Lower leg skin (tissue), 4 donors: ENCODE measurements around the gene CCDC182. TPM values are rescaled to one million over a fixed set of nuclear protein-coding genes. Genes with fewer than 3 reads are reported as not detected.

ENCODE experiments used
- DNase-seq, 2 donors: peaks; one replicate each; pipeline ENCODE4 v3.0.0-alpha.2; 2019; ENCODE audit warnings: low spot score in 2 of 2
- H3K4me3 ChIP-seq: fragments of 200-600 bp; sonication (generic); 2 replicates; pipeline ENCODE4 v1.5.1; 2017; ENCODE audit warnings: mild to moderate bottlenecking, low read depth; ENCODE audit not compliant: poor library complexity, severe bottlenecking
- POLR2A ChIP-seq, 2 donors: fragments of 450-650 bp; IDR thresholded peaks; one replicate each; pipeline ENCODE4 v1.6.1; 2016 to 2017; ENCODE audit warnings: antibody characterized with exemption in 2 of 2, mild to moderate bottlenecking in 1 of 2, moderate library complexity in 1 of 2
- WGBS, 2 donors: methylation state at CpG; one replicate each; pipeline ENCODE4 v1.1.5; 2018; 5-methylcytosine and 5-hydroxymethylcytosine counted together
- intact Hi-C: fragments of 100-400 bp; cut with DNase I; formaldehyde crosslinking; loops from one replicate; pipeline ENCODE4 v1.15.0; 2023; ENCODE audit warnings: low total_unique reads
- total RNA-seq, 4 donors: library from RNA; depleted of rRNA; stranded (reverse); fragments of >200 nt; gene quantifications; one replicate each; pipeline ENCODE4 v1.1.0, GENCODE V29; 2016
- TF ChIP-seq, protein P1 (sequence below), 3 donors: fragments of 450-650 bp; IDR thresholded peaks; one replicate each; pipeline ENCODE4 v1.5.1; 2016; ENCODE audit warnings: antibody characterized with exemption in 3 of 3, mild to moderate bottlenecking in 3 of 3, moderate library complexity in 2 of 3

Gene CCDC182
- total RNA-seq, 4 donors from 2014 or later, result not detected

DNA sequence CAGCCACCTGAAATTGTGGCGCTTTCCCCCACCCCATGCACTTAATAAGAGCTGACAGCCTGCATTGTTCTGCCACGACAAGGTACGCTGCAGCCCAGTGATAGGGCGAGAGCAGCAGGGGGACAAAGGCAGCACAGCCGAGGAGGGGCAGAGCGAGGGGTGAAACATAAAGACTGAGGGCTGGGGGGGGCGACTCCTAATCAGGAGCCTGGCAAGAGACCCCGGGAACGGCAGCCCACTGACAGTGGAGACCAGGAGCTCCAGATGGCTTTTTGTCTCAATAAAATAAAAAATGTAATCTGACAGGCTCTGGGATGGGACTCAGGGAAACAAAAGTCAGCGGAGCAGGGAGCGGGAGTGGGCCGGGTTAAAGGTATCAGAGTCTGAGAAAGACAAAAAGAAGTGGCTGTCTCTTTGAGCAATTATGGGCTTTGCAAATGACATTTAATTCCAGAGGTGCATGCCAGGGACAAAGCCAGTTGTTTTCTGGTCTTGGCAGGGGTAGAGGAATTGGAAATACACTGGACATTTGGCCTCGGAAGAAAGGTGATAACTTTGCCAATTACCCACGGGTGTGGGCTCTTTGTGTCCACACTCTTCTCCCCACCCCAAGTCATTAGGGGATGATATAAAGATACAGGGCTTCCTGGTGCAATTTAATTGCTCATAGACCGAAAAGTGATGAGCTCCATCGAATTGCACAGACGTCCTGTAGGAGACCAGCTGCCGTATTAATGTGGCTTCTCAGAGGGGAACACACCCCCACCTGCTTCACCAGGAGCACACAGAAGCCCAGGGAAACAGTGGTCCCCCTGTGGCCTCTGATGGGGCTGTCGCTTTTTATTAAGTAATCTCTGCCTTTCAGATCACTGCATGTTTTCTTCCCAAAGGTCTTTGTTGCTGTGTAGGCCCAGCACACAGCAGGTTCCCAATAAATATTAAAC, 17.6 kb upstream of the CCDC182 start:
- 63 to 67% methylated on average over 19 of the region's 19 CpGs for WGBS, 2 donors
- H3K4me3 ChIP-seq, result no peak overlapping the region
- no peak for DNase-seq
- TF ChIP-seq POLR2A (IDR thresholded peaks at IDR 0.05), result no peak
- TF ChIP-seq, protein P1, sequence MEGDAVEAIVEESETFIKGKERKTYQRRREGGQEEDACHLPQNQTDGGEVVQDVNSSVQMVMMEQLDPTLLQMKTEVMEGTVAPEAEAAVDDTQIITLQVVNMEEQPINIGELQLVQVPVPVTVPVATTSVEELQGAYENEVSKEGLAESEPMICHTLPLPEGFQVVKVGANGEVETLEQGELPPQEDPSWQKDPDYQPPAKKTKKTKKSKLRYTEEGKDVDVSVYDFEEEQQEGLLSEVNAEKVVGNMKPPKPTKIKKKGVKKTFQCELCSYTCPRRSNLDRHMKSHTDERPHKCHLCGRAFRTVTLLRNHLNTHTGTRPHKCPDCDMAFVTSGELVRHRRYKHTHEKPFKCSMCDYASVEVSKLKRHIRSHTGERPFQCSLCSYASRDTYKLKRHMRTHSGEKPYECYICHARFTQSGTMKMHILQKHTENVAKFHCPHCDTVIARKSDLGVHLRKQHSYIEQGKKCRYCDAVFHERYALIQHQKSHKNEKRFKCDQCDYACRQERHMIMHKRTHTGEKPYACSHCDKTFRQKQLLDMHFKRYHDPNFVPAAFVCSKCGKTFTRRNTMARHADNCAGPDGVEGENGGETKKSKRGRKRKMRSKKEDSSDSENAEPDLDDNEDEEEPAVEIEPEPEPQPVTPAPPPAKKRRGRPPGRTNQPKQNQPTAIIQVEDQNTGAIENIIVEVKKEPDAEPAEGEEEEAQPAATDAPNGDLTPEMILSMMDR (IDR thresholded peaks at IDR 0.05), result no peak
- intact Hi-C loops, result no loop called here

DNA sequence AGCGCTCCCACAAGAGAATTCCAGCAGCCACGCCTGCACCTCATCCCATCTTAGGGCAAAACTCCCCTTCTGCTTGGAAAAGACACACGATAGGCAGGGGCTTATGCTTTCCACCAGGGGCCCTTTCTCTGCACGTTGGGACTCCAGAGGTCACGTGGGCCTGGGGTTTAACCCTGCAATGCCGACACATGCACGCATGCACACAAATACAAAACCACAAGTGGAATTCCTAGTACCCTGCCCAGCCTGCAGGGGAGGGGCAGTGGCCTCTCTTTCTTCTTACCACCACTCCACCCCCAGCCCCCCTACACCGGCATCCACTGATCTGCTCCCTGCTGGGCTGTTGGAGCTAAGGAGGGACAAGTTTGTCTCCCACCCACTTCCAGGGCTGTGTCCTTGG, 16.8 kb upstream of the CCDC182 start:
- DNase-seq, result no peak
- 42 to 66% methylated on average over 8 of the region's 8 CpGs for WGBS, 2 donors
- intact Hi-C loops, result no loop called here
- no peak for TF ChIP-seq POLR2A (IDR thresholded peaks at IDR 0.05)
- TF ChIP-seq, protein P1 (IDR thresholded peaks at IDR 0.05), result no peak
- H3K4me3 ChIP-seq, result no peak overlapping the region

DNA sequence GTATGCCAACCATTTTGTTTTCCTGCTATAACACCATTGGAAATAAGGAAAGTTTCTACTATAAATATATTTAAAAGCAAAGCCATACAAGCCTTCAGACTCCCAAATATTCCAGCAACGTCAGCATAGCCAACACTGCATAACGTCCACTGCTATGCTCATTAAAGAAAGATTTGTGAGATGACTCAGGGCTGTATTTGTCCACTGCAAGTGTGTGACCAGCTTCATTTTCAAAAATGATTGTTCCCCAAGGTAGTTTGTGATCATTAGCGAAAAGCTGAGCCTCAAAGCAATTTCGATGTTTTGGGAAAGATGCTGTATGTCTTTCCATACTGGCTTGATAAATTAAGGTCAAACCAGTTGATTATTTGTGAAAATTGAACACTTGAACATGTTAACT, 14.9 kb upstream of the CCDC182 start:
- no peak for TF ChIP-seq POLR2A (IDR thresholded peaks at IDR 0.05)
- TF ChIP-seq, protein P1 (IDR thresholded peaks at IDR 0.05), result no peak
- H3K4me3 ChIP-seq, result no peak overlapping the region
- intact Hi-C loops, result loop anchor here (1.0 kb wide), 1 partner anchor 39 kb away; no protein-coding TSS in a partner anchor
- WGBS, 2 donors, result 75 to 80% methylated on average over 4 of the region's 4 CpGs
- no peak for DNase-seq

GRCh38 chr17:57758654-57759053, 13.6 kb upstream of the CCDC182 start:
- DNase-seq, result no peak
- intact Hi-C loops, result loop anchor here (10.0 kb wide), 1 partner anchor 634 kb away; no protein-coding TSS in a partner anchor
- no peak for TF ChIP-seq POLR2A (IDR thresholded peaks at IDR 0.05)
- TF ChIP-seq, protein P1 (IDR thresholded peaks at IDR 0.05), result no peak
- no peak overlapping the region for H3K4me3 ChIP-seq
- WGBS, 2 donors, result 72 to 90% methylated on average over 1 of the region's 1 CpG

DNA sequence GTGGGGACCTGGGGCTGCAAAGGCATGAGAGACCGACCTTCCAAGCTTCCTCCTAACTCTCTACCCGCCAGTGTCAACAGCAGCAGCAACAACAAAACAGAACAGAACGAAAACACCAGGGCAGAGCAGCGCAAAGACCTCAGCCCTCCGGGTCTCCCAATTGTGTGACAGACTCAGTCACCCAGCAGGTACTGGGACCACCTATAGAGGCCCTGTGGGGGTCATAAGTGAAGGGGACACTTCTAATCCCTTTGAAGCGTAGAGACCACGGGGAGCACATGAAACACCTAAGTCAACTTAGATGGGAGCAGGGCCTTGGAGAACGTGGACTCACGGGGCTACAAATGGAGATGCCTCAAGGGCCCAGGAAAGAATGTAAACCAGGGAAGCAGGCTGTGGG, 12.6 kb upstream of the CCDC182 start:
- WGBS, 2 donors, result 85 to 91% methylated on average over 9 of the region's 9 CpGs
- TF ChIP-seq, protein P1 (IDR thresholded peaks at IDR 0.05), result no peak
- TF ChIP-seq POLR2A (IDR thresholded peaks at IDR 0.05), result no peak
- no peak overlapping the region for H3K4me3 ChIP-seq
- no peak for DNase-seq
- intact Hi-C loops, result loop anchor here (10.0 kb wide), 1 partner anchor 633 kb away; no protein-coding TSS in a partner anchor
